GM13977 (cell line): ENCODE results near the gene ZNF175.
"Not testable (repeated sequence)": the region's sequence is repeated elsewhere in the genome, so short reads cannot be mapped to it uniquely, and the experiment has no call there.

ENCODE experiments used
- DNase-seq: peaks from one replicate; pipeline ENCODE4 v3.0.0; 2012; ENCODE audit warnings: low spot score
- CTCF ChIP-seq: IDR thresholded peaks from 2 replicates; pipeline ENCODE4 v1.5.1; 2012; ENCODE audit warnings: mild to moderate bottlenecking, control low read depth; ENCODE audit not compliant: insufficient read depth; ENCODE audit errors: extremely low read depth, missing control alignments
- in situ Hi-C: fragments of 300-500 bp; cut with MboI; formaldehyde crosslinking; loops from one replicate; pipeline ENCODE4 v1.12.0; 2022; ENCODE audit warnings: low sequenced_read_pairs, low pct_unique_long_range_greater_than_20kb, mixed read lengths, inconsistent platforms; ENCODE audit not compliant: unreplicated experiment

Gene ZNF175

GRCh38 chr19:51627491-51628138 is 56.5 kb downstream of the ZNF175 start:
- in situ Hi-C loops, result no loop called here
- no peak for DNase-seq
- TF ChIP-seq CTCF, result no peak

- TF ChIP-seq CTCF, result no peak
- no peak for DNase-seq
- in situ Hi-C loops, result no loop called here
Observed at GRCh38 chr19:51628153-51628939, 57.3 kb downstream of the ZNF175 start.

- DNase-seq, in situ Hi-C loops: not testable (repeated sequence)
Observed at GRCh38 chr19:51630315-51630714, 59.2 kb downstream of the ZNF175 start, which contains the start of gene SIGLEC5. SIGLEC5 (minus strand) TSS chr19:51630401; CDS start chr19:51630335, 66 bp downstream.

GRCh38 chr19:51632126-51632525 is 61.0 kb downstream of the ZNF175 start:
- no peak for DNase-seq
- TF ChIP-seq CTCF, result no peak
- in situ Hi-C loops, result no loop called here

GRCh38 chr19:51637362-51637978 is 66.4 kb downstream of the ZNF175 start:
- in situ Hi-C loops, result no loop called here
- DNase-seq, result no peak
- peak; percentile 43 for TF ChIP-seq CTCF

- no peak for TF ChIP-seq CTCF
- in situ Hi-C loops, result no loop called here
- no peak for DNase-seq
Observed at GRCh38 chr19:51639916-51640315, 68.8 kb downstream of the ZNF175 start.

- TF ChIP-seq CTCF, result no peak
- in situ Hi-C loops, result no loop called here
- no peak for DNase-seq
Observed at GRCh38 chr19:51640386-51640785, 69.3 kb downstream of the ZNF175 start.
